Measurements from ENCODE around the gene ANO1.

DNA sequence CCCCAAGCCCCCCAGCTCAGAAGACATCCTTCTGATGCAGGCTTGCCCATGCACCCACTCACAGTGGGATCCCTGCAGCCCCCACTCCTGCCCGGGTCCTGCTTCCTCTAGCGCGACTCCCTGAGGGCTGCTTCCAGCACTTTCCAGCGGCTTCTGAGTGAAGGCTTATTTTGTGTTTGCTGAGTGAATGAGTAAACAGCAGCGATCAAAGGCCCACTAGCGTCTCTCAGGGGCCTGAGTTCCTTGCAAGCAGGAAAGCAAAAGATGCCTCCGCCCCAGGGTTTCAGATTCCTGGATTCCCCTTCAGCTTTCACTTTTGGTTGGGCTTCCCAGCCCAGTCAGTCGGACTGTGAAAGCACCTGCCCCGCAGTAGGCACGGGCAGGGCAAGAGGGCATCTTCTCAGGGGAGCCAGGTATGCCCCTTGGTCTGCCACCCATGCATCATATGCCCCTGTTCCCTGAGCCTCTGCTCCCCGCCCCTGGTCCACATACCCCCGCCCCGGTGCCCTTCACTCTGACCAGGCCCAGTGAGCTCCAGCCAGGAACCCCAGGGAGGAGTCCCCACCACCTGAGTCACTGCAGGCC, 134.2 kb downstream of the ANO1 start:
- TF ChIP-seq, protein P1, sequence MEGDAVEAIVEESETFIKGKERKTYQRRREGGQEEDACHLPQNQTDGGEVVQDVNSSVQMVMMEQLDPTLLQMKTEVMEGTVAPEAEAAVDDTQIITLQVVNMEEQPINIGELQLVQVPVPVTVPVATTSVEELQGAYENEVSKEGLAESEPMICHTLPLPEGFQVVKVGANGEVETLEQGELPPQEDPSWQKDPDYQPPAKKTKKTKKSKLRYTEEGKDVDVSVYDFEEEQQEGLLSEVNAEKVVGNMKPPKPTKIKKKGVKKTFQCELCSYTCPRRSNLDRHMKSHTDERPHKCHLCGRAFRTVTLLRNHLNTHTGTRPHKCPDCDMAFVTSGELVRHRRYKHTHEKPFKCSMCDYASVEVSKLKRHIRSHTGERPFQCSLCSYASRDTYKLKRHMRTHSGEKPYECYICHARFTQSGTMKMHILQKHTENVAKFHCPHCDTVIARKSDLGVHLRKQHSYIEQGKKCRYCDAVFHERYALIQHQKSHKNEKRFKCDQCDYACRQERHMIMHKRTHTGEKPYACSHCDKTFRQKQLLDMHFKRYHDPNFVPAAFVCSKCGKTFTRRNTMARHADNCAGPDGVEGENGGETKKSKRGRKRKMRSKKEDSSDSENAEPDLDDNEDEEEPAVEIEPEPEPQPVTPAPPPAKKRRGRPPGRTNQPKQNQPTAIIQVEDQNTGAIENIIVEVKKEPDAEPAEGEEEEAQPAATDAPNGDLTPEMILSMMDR (IDR thresholded peaks at IDR 0.05) = no peak
- no peak for TF ChIP-seq ZFX (IDR thresholded peaks at IDR 0.05; ENCODE audit: borderline replicate concordance)
